NB4 (cell line): Measurements from ENCODE around the gene HS3ST5.

Experiments used
- DNase-seq: peaks from one replicate; pipeline ENCODE4 v3.0.0; 2010; ENCODE audit warnings: low read depth
- H3K4me3 ChIP-seq: one replicate; pipeline ENCODE4 v1.5.1; 2011; ENCODE audit warnings: mild to moderate bottlenecking, low read depth, low read length, moderate library complexity
- CTCF ChIP-seq: IDR thresholded peaks from one replicate; pipeline ENCODE4 v1.5.1; 2012; ENCODE audit warnings: low read depth, low read length
- MAX ChIP-seq: IDR thresholded peaks from 2 replicates; pipeline ENCODE4 v1.6.1; 2011; ENCODE audit warnings: low read depth, low read length
- MYC ChIP-seq: IDR thresholded peaks from 2 replicates; pipeline ENCODE4 v1.6.1; 2011; ENCODE audit warnings: low read depth, low read length
- POLR2A ChIP-seq: IDR thresholded peaks from 2 replicates; pipeline ENCODE4 v1.6.1; 2011; ENCODE audit warnings: mild to moderate bottlenecking; ENCODE audit not compliant: insufficient read length; ENCODE audit errors: extremely low read depth

The HS3ST5 gene

GRCh38 chr6:114170372-114170771 lies 172.5 kb downstream of the HS3ST5 start:
- no peak for DNase-seq
- TF ChIP-seq CTCF (no peak), MYC (no peak), POLR2A (no peak), MAX (no peak)
- no peak overlapping the region for H3K4me3 ChIP-seq

GRCh38 chr6:114169763-114170162 lies 173.1 kb downstream of the HS3ST5 start:
- no peak for DNase-seq
- H3K4me3 ChIP-seq: no peak overlapping the region
- TF ChIP-seq MAX (no peak), MYC (no peak), POLR2A (no peak), CTCF (no peak)

- no peak for TF ChIP-seq MYC
- no peak for TF ChIP-seq POLR2A
- TF ChIP-seq CTCF: no peak
- no peak for TF ChIP-seq MAX
- no peak overlapping the region for H3K4me3 ChIP-seq
- no peak for DNase-seq
These were observed 174.9 kb downstream of the HS3ST5 start for GRCh38 chr6:114167583-114168576.

- no peak for DNase-seq
- no peak overlapping the region for H3K4me3 ChIP-seq
- TF ChIP-seq POLR2A (no peak), CTCF (no peak), MAX (no peak), MYC (no peak)
These were observed 178.6 kb downstream of the HS3ST5 start for GRCh38 chr6:114164207-114164606.

GRCh38 chr6:114162691-114163347 lies 180.0 kb downstream of the HS3ST5 start:
- no peak for TF ChIP-seq POLR2A
- TF ChIP-seq MAX: no peak
- TF ChIP-seq CTCF: no peak
- no peak for TF ChIP-seq MYC
- DNase-seq: no peak
- H3K4me3 ChIP-seq: no peak overlapping the region
